Stimulated activated CD8-positive, alpha-beta memory T cell treated with anti-CD3 and anti-CD28 coated beads, Interleukin-15, amount 100 ng/mL, for 48 hours (primary cell): Measurements from ENCODE around the gene WWOX.

ENCODE experiments used
- DNase-seq, 2 donors: peaks; one replicate each; pipeline ENCODE4 v3.0.0-alpha.2; 2020; ENCODE audit warnings: low read depth in 2 of 2

The WWOX gene

DNA sequence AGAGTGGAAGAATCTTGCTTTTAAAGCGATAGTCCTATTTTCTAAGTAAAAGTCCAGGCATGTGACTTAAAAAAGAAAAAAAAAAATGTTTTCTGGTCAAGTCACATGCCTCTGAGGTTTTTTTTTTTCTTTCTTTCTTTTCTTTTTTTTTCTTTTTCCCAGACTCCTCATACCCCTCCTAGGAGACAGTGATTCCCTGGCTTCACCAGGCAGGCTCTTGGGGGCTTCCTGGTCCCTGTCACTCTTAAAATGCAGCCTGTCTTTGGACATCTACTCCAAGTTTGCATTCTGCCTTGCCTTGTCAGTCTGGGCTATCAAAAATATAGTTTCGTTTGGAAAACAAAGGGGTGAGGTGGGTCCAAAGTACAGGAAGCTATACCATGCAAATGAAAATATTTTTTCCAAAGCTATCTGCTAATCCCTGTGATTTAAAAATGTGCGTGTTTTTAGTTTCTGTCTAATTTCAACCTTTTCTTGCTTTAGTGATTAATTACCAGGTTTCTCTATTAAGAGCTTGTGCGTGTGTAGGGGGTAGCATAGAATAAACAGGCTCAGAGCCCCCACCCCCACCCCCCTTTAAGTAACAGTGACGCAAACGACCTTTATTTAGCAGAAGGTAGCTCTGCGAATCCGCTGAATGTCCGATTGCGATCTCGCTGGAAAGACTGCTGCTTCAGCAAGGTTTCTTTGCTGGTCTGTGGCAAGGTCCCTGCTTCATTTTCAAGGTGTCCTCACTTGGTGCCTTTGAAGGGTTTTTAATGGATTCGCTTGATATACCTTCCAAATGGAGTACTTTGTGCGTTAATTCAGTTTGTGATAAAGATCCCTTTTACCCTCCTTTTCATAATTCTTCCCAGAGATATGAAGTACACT is 510.2 kb downstream of the WWOX start:
- no peak for DNase-seq

DNA sequence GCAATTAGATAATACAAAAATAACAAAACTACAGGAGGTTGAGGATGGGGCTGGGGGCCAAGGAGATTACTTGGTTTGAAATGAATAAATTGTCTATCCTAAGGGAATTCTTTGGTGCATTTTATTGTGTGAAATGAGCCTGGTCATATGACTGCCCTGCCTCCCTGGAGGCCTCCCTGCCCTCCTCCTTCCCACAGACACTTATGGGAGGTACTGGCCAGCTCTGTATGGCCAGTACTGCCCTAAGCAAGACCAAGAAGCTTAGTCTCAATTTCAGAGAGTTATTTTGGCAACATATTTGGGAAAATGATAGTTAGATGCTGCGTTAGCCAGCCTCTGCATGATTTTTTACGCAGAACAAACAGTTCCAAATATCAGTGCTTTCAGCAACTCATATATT is 511.9 kb downstream of the WWOX start:
- DNase-seq: no peak

DNA sequence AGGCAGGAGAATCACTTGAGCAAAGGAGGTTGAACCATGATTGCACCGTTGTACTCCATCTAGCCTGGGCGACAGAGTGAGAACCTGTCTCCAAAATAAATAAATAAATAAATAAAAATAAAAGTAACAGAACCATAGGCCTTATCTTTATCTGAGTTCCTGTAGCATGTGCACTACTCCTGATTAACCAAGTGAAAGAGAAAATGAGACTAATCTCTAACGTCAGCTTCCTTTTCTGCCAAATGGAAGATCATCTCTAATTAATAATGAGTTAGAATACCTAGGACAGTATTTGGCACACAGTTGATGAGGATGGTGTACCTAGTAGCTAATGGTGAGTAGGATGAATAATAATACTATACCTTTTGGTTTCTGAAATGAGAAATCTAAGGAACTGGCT is 520.4 kb downstream of the WWOX start:
- no peak for DNase-seq

DNA sequence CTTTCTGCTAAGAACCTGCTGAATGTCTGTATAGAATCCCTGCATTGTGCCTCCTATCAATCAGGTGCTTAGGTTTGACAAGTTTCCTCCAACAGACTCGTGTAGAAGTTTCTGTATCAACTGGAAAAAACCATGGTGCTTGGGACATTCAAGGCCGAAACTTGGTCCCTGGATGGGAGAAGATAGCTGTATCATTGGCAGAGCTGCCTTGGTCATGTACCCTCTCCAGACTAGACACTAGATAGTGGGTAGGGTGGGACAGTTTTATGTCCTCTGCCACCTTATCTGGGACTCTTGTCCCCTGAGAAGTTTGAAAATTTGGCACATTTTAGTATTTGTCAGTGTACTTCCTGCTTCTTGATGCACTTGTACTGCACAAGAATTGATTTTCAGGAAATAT is 520.8 kb downstream of the WWOX start:
- DNase-seq: no peak

DNA sequence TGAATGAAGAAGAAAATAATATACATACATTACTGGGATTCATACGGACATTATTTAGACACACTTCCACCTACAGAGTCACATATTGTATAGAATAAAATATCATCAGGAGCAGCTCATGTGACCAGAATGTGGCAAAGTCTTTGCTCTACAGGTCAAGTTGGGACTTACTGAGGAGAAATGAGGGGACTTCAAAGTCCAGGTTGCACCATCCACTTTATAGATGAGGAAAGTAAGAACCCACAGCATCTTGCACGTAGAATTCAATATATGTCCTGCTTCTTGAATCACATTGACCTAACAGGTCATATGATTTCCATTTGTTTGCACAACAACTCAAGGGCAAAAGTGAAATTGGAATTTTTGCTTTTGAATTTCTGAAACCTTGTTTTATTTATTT is 524.3 kb downstream of the WWOX start:
- DNase-seq: no peak

DNA sequence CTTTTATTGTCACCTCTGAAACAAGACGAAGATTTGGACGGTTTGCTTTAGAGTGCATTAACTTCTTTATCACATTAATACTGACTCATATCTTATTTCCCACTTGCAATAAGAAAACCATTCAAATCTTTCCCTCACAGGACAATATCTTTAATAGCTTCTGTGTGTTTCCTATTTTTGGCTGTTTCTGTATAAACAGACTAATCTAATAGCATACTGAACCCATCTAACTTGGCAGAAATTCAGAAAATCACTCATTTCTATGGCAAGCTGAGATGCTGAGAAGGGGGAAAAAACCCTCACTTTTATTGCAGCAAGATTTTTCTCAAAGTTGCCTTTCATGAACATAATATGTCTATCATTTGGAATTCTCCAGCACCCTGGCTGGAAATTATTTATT is 524.9 kb downstream of the WWOX start:
- DNase-seq: no peak

DNA sequence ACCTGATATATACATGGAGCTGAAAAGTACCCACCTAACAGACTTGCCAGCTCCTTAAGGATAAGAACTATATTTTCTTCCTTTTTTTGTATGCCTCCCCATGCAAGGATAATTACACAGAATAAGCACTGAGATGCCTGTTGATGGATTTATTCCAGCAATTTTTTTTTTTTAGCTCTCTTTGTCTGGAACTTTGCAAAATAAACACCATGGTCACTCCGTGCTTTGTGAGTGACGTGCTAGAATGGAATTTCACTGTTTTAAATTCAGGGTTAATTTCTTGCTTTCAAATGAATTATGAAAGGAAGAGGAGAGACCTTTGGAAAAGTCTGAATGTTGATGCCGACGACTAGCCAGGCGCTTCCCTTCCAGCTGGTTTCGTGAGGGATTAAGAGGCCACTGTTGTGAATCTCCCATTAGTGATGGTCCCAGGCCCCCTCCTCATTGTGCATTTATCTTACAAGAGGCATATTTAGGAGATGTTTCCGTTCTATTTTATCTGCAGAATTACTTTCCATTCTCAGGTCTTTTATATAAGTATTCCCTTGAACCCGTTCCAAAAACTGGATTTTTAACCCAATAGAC is 529.1 kb downstream of the WWOX start:
- no peak for DNase-seq

DNA sequence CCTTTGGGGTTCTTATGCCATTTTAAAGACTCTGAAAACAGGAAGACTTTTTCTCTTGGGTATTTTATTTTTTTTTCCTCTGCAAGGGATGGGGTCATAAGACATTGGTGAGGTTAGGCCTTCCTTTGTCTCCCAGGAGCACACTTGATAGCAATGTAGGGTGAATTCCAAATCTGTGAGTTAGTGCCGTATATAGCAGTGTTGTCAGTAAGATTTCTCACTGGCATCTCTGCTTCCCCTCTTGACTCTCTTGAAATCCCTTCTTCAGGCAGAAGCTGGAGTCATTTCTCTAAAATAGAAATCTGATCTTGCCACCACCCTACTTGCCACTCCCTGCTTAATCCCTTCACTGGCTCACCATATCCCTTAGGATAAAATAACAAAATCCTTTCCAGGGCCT is 529.7 kb downstream of the WWOX start:
- DNase-seq: no peak

DNA sequence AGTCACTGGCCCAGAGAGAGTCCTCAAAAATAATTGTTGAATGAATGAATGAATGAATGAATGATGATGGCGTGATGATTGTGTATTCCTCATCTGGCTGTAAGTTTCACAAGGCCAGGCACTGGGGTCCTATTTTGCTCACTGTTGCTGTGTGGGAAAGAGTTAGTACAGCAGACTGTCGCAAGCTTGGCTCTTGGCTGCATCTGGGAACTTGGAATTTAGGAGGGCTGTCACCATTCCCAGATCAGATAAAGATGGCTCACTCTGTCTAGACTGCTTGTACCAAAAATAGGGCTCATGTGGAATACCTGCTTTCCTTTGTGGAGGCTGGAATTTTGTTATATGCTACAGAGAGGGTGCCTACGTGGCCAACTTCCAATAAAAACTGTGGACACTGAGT is 530.6 kb downstream of the WWOX start:
- no peak for DNase-seq

DNA sequence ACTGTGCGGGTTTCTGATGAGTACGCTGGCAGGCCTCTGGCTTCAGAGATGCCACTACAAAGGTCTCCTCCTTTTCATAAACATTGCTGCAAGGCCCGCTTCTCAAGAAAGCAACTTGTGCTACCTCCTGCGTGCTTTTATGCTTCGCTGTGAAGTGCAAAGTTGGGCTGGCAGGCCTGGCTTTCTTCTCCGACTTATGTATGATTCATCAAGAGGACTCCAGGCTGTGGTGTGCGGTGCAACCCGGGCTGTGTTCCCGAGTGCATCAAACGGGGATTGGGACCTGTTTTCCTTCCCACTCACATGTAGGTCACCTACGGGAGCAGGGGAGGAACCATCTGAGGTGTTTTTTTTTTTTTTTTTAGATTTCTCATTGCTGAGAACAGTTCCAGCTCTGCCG is 534.1 kb downstream of the WWOX start:
- DNase-seq: no peak

DNA sequence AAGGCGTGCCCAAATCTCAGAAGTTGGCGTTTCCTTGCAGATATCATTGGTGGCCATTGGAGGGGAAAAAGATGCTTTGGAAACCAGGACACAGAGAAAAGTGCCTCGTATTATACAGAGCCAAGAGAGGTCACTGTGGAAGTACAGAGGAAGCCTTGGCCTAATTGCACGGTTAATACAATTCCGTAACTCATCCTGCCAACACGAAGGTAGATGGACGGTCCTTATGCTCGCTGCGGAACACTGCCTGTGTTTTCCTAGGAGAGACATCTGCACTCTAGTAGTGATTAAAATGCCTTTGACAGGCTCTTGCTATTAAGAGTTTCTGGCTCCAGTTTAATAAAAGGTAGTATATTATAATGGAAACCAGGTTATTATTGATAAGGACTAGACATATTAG is 536.4 kb downstream of the WWOX start:
- no peak for DNase-seq

DNA sequence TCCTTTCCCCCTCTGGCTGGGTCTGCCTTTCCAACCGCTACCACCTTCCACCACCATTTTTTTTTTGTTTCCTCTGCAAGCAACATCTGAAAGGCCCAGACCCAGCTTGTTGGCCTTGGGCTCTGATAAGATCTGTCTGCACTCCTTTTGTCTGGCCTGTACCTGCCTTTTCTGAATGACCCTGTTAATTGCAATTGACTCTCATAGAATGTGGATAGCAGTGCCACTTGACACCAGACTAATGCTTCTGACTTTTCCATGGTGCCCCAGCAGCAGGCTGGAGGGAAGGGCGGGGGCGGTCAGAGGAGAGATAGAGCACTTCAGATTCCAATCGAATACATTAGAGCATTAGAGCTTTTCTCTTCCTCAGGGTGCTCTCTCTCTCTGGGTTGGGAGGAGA is 538.9 kb downstream of the WWOX start:
- DNase-seq: no peak

DNA sequence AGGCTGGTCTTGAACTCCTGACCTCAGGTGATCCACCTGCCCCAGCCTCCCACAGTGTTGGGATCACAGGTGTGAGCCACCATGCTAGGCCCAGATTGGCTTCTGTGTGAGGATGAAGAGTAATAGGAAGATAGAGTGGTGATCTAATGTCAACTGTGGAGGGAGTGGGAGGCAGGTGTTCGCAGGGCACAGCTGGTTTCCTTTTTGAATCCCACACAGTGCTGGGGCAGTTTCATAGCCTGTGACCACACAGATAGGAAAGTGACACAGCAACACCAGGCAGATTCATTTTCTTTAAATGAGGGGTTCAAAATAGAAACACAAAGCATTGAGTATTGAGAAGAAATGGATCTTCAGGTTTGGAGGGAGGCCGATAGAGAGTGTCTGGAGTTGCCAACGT is 540.3 kb downstream of the WWOX start:
- peak in 1 of 2 donors; percentile 4 for DNase-seq

DNA sequence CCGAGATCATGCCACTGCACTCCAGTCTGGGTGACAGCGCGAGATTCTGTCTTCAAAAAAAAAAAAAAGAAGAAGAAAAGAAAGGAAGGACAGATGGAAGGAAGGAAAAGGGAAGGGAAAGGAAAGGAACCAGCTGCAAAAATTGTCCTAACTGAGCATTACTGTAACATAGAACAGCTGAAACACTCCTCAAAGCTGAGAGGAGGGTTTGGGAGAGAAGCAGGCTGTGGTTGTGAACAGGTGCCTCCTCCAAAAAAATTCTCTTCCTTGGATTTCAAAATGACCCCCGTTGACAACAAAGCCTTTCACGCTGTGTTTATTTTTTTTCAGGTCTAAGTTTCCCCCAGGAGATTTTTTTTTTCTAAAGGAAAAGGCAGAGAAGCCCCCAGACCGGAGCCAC is 541.4 kb downstream of the WWOX start:
- no peak for DNase-seq

DNA sequence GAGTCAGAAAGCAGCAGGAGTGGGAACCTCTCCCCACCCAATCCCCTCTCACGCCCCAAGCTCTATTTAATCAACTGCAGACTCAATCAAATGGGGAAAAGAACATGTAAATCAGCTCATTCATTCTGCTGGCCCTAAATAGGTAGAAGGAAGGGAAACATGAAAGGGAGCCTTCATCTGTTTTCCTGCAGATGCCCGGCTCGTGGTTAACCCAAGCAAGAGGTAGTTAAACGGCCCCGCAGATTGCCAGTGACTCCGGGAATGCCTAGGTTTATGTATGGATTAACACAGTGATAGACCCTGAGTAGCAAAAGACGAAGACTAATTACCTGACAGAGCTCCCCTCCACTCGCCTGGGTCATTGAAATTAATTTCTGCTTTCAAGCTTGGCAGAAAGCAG is 542.0 kb downstream of the WWOX start:
- no peak for DNase-seq

DNA sequence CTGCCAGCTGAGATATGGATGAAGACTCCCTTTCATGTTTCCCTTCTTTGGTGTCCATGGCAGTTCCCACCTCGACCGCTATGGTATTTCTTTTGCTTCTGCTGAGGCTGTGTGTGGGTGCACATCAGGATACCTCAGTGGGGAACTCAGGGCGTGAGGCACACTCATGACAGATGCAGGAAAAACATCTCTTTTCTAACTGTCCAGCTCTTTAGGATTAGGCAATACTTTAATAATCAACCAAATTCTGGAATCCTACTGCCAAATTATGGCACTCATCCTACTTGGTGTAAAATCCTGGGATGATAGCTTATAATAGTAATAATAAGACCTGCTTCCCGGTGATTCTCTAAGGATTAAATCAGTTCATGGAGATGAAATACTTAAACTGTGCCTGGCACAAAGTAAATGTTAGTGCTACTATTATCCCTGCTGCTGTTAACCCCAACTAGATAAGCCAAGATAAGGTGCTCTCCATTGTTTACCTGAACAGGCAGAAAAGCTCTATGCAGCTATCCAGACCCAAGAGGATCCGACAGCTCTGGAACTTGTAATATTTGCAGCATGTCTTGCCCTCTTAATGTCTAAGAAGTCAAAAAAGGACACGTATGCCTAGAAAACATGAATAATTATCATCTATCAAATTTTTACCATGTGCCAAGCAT is 543.3 kb downstream of the WWOX start:
- DNase-seq: no peak

DNA sequence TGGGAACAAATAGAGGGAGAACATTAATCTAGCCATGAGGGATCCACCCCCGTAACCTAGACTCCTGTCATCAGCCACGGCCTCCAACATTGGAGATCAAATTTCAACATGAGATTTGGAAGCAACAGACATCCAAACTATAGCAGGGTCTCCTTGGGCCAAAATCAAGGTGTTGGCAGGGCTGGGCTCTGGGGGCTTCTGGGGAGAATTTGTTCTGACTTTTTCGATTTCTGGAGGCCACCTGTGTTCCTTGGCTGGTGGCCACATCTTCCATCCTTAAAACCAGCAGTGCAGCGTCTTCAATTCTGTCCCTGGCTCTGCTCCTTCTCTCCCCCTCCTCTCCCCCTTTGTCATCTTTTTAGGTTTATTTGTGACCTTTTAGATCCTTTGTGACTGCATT is 546.2 kb downstream of the WWOX start:
- no peak for DNase-seq

DNA sequence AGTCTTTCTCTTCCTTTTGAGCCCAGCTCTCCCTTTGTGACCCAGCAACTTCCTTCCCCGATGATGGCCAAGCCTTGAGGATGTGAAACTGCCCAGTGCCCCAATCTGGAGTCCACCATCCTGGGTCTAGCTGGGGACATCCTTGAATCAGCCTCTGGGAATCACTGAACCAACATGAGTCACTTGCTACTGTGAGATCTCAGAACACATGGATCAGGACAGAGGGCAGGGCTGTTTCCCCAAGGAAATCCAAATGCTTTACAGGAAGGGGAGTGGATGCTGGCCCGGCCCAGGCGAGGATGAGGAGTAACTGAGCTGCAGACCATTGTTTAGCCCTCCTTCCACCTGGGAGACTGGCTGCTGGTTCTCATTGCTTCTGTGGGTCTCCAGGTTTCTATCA is 547.6 kb downstream of the WWOX start:
- no peak for DNase-seq

DNA sequence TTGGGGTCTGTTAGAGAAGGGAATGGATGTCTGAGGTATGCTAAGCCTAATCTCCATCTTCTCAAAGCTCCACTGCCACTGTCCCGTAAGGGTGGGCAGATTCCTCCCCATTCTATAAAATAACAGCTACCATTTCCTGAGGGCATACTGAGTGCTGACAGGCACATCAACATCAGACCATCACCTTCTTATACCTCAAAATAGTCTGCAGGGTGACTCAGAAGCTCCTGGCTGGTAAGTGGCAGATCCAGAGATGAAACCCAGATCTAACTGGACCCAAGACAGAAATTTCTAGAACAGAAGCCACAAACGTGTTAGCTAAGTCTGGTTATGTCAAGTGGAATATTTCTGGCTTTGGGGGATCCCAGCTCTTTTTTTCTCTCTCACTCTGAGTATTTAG is 548.0 kb downstream of the WWOX start:
- DNase-seq: no peak

DNA sequence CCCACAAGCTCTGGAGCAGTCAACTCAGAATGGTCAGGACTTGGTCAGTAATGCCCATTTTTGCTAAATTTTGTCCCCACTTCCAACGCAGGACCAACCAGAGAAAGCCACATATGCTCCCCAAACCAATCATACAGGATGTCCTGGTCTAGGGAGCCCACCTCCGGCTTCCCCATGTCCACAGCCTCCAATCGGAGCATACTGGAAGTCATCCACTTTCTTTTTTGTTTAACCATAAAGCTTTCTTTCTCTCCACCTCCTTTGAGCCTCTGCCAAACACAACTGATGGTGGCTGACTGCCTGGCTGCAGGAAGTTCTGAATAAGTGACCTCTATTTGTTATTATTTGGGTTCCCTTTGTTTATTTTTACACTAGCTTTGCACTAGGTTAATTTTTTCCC is 549.1 kb downstream of the WWOX start:
- DNase-seq: no peak

DNA sequence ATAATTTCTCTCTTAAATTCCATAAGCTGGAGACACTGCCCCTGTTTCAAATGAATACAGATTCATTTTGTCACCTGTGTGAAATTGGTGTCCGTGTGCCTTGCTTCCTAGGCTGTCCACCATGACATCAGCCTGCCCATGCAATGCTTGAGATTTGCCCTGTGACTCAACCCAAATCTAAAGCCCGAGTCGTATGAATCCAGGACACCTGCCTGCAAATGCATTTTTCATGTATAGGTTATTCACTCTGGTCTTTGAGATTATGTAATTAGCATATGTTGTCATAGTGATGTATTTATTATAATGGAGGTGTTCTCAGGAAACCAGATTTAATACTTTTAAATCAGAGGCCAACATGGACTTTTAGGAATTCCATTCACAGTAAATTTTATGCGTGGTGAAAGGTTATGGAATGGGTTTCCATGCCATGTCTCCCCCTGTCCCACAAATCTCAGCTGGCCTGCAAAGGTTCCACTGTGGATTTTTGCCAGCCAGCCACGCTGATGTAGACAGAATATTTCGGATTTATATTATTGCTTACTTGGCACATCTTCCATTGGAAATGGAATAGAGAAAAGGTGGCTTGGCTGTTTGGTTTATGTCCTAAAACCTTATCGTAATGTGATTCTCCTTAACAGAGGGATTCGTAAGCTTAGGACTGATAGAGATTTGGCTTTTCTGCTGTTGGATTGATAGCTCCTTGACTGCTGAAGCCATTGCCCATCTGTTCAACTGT is 551.1 kb downstream of the WWOX start:
- DNase-seq: no peak

DNA sequence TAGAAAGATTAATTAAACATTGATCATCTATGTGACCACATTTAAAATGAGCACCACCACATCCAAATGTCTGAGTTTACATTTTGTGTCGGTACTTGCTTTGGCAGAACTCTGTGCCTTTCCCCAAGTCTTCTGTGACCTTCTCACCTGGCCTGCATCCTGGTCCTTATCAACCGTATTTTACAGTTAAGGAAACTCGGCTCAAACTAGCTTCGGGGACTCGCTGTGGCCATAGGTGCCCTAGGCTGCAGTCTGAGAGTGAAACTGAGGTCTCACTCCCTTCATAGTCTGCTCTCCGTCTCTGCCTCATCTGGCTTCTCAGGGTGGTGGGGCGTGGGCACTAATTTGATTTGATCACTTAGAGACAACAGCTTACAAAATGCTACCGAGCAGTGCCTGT is 555.5 kb downstream of the WWOX start:
- DNase-seq: no peak
